22Rv1 (cell line): ENCODE measurements around the gene THSD4.

Experiments
- ZFX ChIP-seq: fragments of 450-650 bp; IDR thresholded peaks from 2 replicates; pipeline ENCODE4 v1.6.1; 2017; ENCODE audit warnings: antibody characterized with exemption, borderline replicate concordance
- TF ChIP-seq, protein P1 (sequence below): fragments of 450-650 bp; IDR thresholded peaks from 2 replicates; pipeline ENCODE4 v1.5.1; 2017; ENCODE audit warnings: mild to moderate bottlenecking

DNA sequence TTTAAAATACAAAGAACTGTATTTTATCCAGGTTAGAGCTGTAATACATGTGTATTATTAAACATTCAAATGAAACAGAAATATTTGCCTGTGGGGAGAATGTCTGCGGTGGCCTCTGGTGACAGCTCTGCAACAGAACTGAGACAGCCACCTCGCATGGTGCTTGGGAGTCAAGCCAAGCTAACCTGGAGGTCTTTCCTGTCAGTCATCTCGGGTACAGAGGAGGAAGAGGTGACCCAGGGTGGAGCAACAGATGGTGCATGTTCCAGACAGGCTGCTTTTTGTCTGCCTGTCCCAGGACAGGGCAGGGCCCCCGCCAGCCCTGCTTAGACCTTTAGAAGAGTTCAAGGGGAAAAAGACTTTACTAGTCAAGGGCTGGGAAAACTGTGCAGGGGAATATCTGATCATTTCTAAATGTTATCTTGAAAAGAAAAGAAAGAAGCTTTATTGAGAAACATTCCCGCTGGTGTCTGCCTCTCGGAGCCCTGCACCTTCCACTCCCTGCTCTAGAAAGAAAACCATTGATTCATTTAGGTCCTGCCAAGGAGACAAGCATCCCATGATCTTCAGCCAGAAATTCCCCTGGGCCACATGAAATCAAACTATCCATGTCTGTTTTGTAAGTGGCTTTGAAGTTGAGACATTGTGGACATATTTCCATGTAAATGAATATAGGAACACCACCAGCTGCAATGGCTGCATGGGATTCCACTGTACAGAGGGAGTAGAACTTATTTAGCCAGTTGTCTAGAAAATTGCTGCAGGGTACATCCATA lies 689.6 kb downstream of the THSD4 start:
- TF ChIP-seq, protein P1, sequence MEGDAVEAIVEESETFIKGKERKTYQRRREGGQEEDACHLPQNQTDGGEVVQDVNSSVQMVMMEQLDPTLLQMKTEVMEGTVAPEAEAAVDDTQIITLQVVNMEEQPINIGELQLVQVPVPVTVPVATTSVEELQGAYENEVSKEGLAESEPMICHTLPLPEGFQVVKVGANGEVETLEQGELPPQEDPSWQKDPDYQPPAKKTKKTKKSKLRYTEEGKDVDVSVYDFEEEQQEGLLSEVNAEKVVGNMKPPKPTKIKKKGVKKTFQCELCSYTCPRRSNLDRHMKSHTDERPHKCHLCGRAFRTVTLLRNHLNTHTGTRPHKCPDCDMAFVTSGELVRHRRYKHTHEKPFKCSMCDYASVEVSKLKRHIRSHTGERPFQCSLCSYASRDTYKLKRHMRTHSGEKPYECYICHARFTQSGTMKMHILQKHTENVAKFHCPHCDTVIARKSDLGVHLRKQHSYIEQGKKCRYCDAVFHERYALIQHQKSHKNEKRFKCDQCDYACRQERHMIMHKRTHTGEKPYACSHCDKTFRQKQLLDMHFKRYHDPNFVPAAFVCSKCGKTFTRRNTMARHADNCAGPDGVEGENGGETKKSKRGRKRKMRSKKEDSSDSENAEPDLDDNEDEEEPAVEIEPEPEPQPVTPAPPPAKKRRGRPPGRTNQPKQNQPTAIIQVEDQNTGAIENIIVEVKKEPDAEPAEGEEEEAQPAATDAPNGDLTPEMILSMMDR = no peak
- no peak for TF ChIP-seq ZFX
